ENCODE results near the gene ADAMTSL4. TPM values are rescaled to one million over a fixed set of nuclear protein-coding genes. Genes with fewer than 3 reads are reported as not detected.
"Not testable (repeated sequence)": the region's sequence is repeated elsewhere in the genome, so short reads cannot be mapped to it uniquely, and the experiment has no call there.

Gene ADAMTSL4
- polyA plus RNA-seq, 4 donors, result 16.2 to 156 (median 20.4) TPM

- no peak for DNase-seq (ENCODE audit: low read depth in 4 of 4, low spot score in 3 of 4)
These were observed 30.9 kb downstream of the ADAMTSL4 start for GRCh38 chr1:150579945-150580642.

GRCh38 chr1:150580966-150581365 lies 31.8 kb downstream of the ADAMTSL4 start:
- DNase-seq (ENCODE audit: low read depth in 4 of 4, low spot score in 3 of 4), result not testable (repeated sequence)

GRCh38 chr1:150581437-150581836 lies 32.2 kb downstream of the ADAMTSL4 start:
- not testable (repeated sequence) for DNase-seq (ENCODE audit: low read depth in 4 of 4, low spot score in 3 of 4)

- not testable (repeated sequence) for DNase-seq (ENCODE audit: low read depth in 4 of 4, low spot score in 3 of 4)
These were observed 32.8 kb downstream of the ADAMTSL4 start for GRCh38 chr1:150581962-150582361.

GRCh38 chr1:150582371-150582770 lies 33.2 kb downstream of the ADAMTSL4 start:
- DNase-seq (ENCODE audit: low read depth in 4 of 4, low spot score in 3 of 4), result no peak

GRCh38 chr1:150596095-150596892 lies 47.1 kb downstream of the ADAMTSL4 start:
- DNase-seq (ENCODE audit: low read depth in 4 of 4, low spot score in 3 of 4), result no peak

GRCh38 chr1:150596976-150597375 lies 47.8 kb downstream of the ADAMTSL4 start:
- DNase-seq (ENCODE audit: low read depth in 4 of 4, low spot score in 3 of 4), result no peak

- not testable (repeated sequence) for DNase-seq (ENCODE audit: low read depth in 4 of 4, low spot score in 3 of 4)
These were observed 49.1 kb downstream of the ADAMTSL4 start for GRCh38 chr1:150598346-150598745.

- DNase-seq (ENCODE audit: low read depth in 4 of 4, low spot score in 3 of 4), result no peak
These were observed 52.3 kb downstream of the ADAMTSL4 start for GRCh38 chr1:150601540-150601939.

- DNase-seq (ENCODE audit: low read depth in 4 of 4, low spot score in 3 of 4), result not testable (repeated sequence)
These were observed 53.2 kb downstream of the ADAMTSL4 start for GRCh38 chr1:150602372-150602771.

GRCh38 chr1:150603711-150604110 lies 54.5 kb downstream of the ADAMTSL4 start:
- no peak for DNase-seq (ENCODE audit: low read depth in 4 of 4, low spot score in 3 of 4)

GRCh38 chr1:150604226-150604588 lies 55.0 kb downstream of the ADAMTSL4 start:
- DNase-seq (ENCODE audit: low read depth in 4 of 4, low spot score in 3 of 4), result no peak

GRCh38 chr1:150605451-150605731 lies 56.2 kb downstream of the ADAMTSL4 start:
- not testable (repeated sequence) for DNase-seq (ENCODE audit: low read depth in 4 of 4, low spot score in 3 of 4)

GRCh38 chr1:150606463-150607142 lies 57.4 kb downstream of the ADAMTSL4 start:
- DNase-seq (ENCODE audit: low read depth in 4 of 4, low spot score in 3 of 4), result no peak

- no peak for DNase-seq (ENCODE audit: low read depth in 4 of 4, low spot score in 3 of 4)
These were observed 60.5 kb downstream of the ADAMTSL4 start for GRCh38 chr1:150609732-150610131.

Other genes starting within 250 kb of the ADAMTSL4 start
- gene PRPF3, start 227.9 kb upstream of the ADAMTSL4 start, polyA plus RNA-seq (ENCODE audit: insufficient read length in 4 of 4), result 100 to 1,000 TPM in 1 of 4 donors, 10 to 100 TPM in 3; 60.2 to 112 (median 72.7) TPM
- 10 to 100 TPM; 38.9 to 56.3 (median 52.0) TPM for gene RPRD2, start 185.3 kb upstream of the ADAMTSL4 start, polyA plus RNA-seq (ENCODE audit: insufficient read length in 4 of 4)
- gene TARS2, start 62.0 kb upstream of the ADAMTSL4 start, polyA plus RNA-seq (ENCODE audit: insufficient read length in 4 of 4), result 10 to 100 TPM; 15.0 to 36.0 (median 22.8) TPM
- gene ECM1, start 41.3 kb upstream of the ADAMTSL4 start, polyA plus RNA-seq (ENCODE audit: insufficient read length in 4 of 4), result 10 to 100 TPM in 3 of 4 donors, 1 to 10 TPM in 1; 6.3 to 16.0 (median 12.6) TPM
- 1 to 10 TPM in 1 of 4 donors, under 1 TPM in 3; 0.43 to 1.1 (median 0.49) TPM for gene FALEC, start 33.7 kb upstream of the ADAMTSL4 start, polyA plus RNA-seq (ENCODE audit: insufficient read length in 4 of 4)
- 100 to 1,000 TPM; 156 to 449 (median 178) TPM for gene MCL1, start 30.2 kb downstream of the ADAMTSL4 start, polyA plus RNA-seq (ENCODE audit: insufficient read length in 4 of 4)
- gene ENSA, start 80.2 kb downstream of the ADAMTSL4 start, polyA plus RNA-seq (ENCODE audit: insufficient read length in 4 of 4), result 100 to 1,000 TPM; 172 to 241 (median 222) TPM
- 10 to 100 TPM; 30.4 to 43.7 (median 40.7) TPM for gene GOLPH3L, start 147.7 kb downstream of the ADAMTSL4 start, polyA plus RNA-seq (ENCODE audit: insufficient read length in 4 of 4)
- gene HORMAD1, start 171.5 kb downstream of the ADAMTSL4 start, polyA plus RNA-seq (ENCODE audit: insufficient read length in 4 of 4), result under 1 TPM in 1 of 4 donors, not detected in 3; 0.21 TPM
- 10 to 100 TPM; 11.3 to 27.6 (median 14.9) TPM for gene CTSS, start 216.4 kb downstream of the ADAMTSL4 start, polyA plus RNA-seq (ENCODE audit: insufficient read length in 4 of 4)